Thyroid gland (tissue), 4 donors: Measurements from ENCODE around the gene DDX17. TPM values are rescaled to one million over a fixed set of nuclear protein-coding genes. Genes with fewer than 3 reads are reported as not detected.

Experiments used
- DNase-seq, 2 donors: peaks; one replicate each; pipeline ENCODE4 v3.0.0-alpha.2; 2019
- H3K27ac ChIP-seq, 3 donors: fragments of 200-600 bp; sonication (generic); 1 replicate in 2 of 3; 2 replicates in 1 of 3; pipeline ENCODE4 v1.5.1; 2016 to 2019; ENCODE audit warnings: mild to moderate bottlenecking in 1 of 3, moderate library complexity in 1 of 3
- H3K27me3 ChIP-seq: fragments of 200-600 bp; sonication (generic); one replicate; pipeline ENCODE4 v1.5.1; 2019
- H3K36me3 ChIP-seq, 2 donors: fragments of 200-600 bp; sonication (generic); one replicate each; pipeline ENCODE4 v1.5.1; 2016 to 2019
- H3K4me1 ChIP-seq, 2 donors: fragments of 200-600 bp; sonication (generic); one replicate each; pipeline ENCODE4 v1.5.1; 2017 to 2019
- H3K4me3 ChIP-seq, 3 donors: fragments of 200-600 bp; sonication (generic); replicated peaks in 1 of 3; 1 replicate in 2 of 3; 2 replicates in 1 of 3; pipeline ENCODE4 v1.5.1; 2016; ENCODE audit warnings: mild to moderate bottlenecking in 1 of 3
- H3K9me3 ChIP-seq: fragments of 200-600 bp; sonication (generic); one replicate; pipeline ENCODE4 v1.5.1; 2017
- CTCF ChIP-seq, 6 experiments: fragments of 200-600 bp in 3 of 6; fragments of 450-650 bp in 3 of 6; sonication (generic) in 3 of 6; IDR thresholded peaks; one replicate each; pipeline ENCODE4 v1.5.1; 2016 to 2019; ENCODE audit warnings: antibody characterized with exemption in 6 of 6, mild to moderate bottlenecking in 2 of 6, inconsistent platforms in 1 of 6, moderate library complexity in 1 of 6
- POLR2A ChIP-seq, 2 donors: fragments of 450-650 bp; IDR thresholded peaks; one replicate each; pipeline ENCODE4 v1.6.1; 2017; ENCODE audit warnings: antibody characterized with exemption in 2 of 2, mild to moderate bottlenecking in 2 of 2, moderate library complexity in 1 of 2
- WGBS, 2 donors: methylation state at CpG; one replicate each; pipeline ENCODE4 v1.1.5; 2017; 5-methylcytosine and 5-hydroxymethylcytosine counted together
- intact Hi-C: fragments of 100-400 bp; cut with DNase I; formaldehyde crosslinking; loops from one replicate; pipeline ENCODE4 v1.15.1; 2023
- total RNA-seq, 4 donors: library from RNA; depleted of rRNA; stranded (reverse); fragments of >200 nt; gene quantifications; one replicate each; pipeline ENCODE4 v1.2.3, GENCODE V29; 2016

DDX17 gene
- total RNA-seq, 4 donors from 2014 or later = 594 to 1,014 (median 833) TPM

GRCh38 chr22:38462960-38463784 is 42.9 kb downstream of the DDX17 start:
- no peak for TF ChIP-seq POLR2A (IDR thresholded peaks at IDR 0.05)
- TF ChIP-seq CTCF (IDR thresholded peaks at IDR 0.05) = no peak
- 41 to 45% methylated on average over 27 to 28 of the region's 28 CpGs for WGBS, 2 donors
- Histone ChIP-seq H3K4me1 (peaks cover 4 to 16% of the 10 kb centered on the region in 2 donors), H3K36me3 (no peaks in the 10 kb centered on the region), H3K27ac (no peak overlapping the region), H3K9me3 (no peaks in the 10 kb centered on the region), H3K4me3 (no peak overlapping the region), H3K27me3 (no peaks in the 10 kb centered on the region)
- DNase-seq = peak in 1 of 2 donors; percentile 30
- intact Hi-C loops = no loop called here

- Histone ChIP-seq H3K4me1 (peaks cover 4 to 9% of the 10 kb centered on the region in 2 donors), H3K27ac (no peak overlapping the region), H3K36me3 (no peaks in the 10 kb centered on the region), H3K4me3 (no peak overlapping the region), H3K9me3 (no peaks in the 10 kb centered on the region), H3K27me3 (no peaks in the 10 kb centered on the region)
- TF ChIP-seq POLR2A (IDR thresholded peaks at IDR 0.05) (no peak), CTCF (IDR thresholded peaks at IDR 0.05) (no peak)
- 24 to 43% methylated on average over 18 to 26 of the region's 51 CpGs for WGBS, 2 donors
- peak; percentile 87 to 89 for DNase-seq
- intact Hi-C loops = no loop called here
These were observed 44.6 kb downstream of the DDX17 start for GRCh38 chr22:38461414-38462081.

- no peaks in the 10 kb centered on the region for H3K36me3 ChIP-seq
- intact Hi-C loops = no loop called here
- 55 to 75% methylated on average over 7 to 9 of the region's 9 CpGs for WGBS, 2 donors
- TF ChIP-seq POLR2A (IDR thresholded peaks at IDR 0.05) = no peak
- no peak for TF ChIP-seq CTCF (IDR thresholded peaks at IDR 0.05)
- no peak for DNase-seq
- no peak overlapping the region for H3K4me3 ChIP-seq
- H3K27me3 ChIP-seq = no peaks in the 10 kb centered on the region
- no peak overlapping the region for H3K27ac ChIP-seq
- no peaks in the 10 kb centered on the region for H3K9me3 ChIP-seq
- peaks cover 4 to 9% of the 10 kb centered on the region in 2 donors for H3K4me1 ChIP-seq
These were observed 45.1 kb downstream of the DDX17 start for GRCh38 chr22:38461057-38461413.

- Histone ChIP-seq H3K4me3 (no peak overlapping the region), H3K36me3 (no peaks in the 10 kb centered on the region), H3K4me1 (peaks cover 4 to 15% of the 10 kb centered on the region in 2 donors), H3K27me3 (no peaks in the 10 kb centered on the region), H3K27ac (no peak overlapping the region), H3K9me3 (no peaks in the 10 kb centered on the region)
- TF ChIP-seq CTCF (IDR thresholded peaks at IDR 0.05) = no peak
- intact Hi-C loops = no loop called here
- DNase-seq = no peak
- WGBS, 2 donors = 63 to 68% methylated on average over 8 of the region's 8 CpGs
These were observed 45.7 kb downstream of the DDX17 start for GRCh38 chr22:38460426-38460840.
